Ectodermal cell (in vitro differentiated cells): ENCODE results near the gene PIKFYVE.
A peak's percentile ranks its signal among the peaks of the same experiment; 100 is the strongest.
"Not testable (repeated sequence)": the region's sequence is repeated elsewhere in the genome, so short reads cannot be mapped to it uniquely, and the experiment has no call there.

Source experiments
- H3K27ac ChIP-seq: 2 replicates; pipeline ENCODE4 v1.7.0; 2013; ENCODE audit warnings: mild to moderate bottlenecking, low read depth, low read length; ENCODE audit not compliant: insufficient read depth, poor library complexity, severe bottlenecking
- H3K27me3 ChIP-seq: 2 replicates; pipeline ENCODE4 v1.7.0; 2013; ENCODE audit warnings: mild to moderate bottlenecking, low read length; ENCODE audit not compliant: insufficient read depth, control insufficient read depth, poor library complexity, severe bottlenecking
- H3K36me3 ChIP-seq: one replicate; pipeline ENCODE4 v1.7.0; 2013; ENCODE audit warnings: low read length; ENCODE audit not compliant: control insufficient read depth, insufficient read depth
- H3K4me1 ChIP-seq: one replicate; pipeline ENCODE4 v1.7.0; 2013; ENCODE audit warnings: low read length; ENCODE audit not compliant: control insufficient read depth, insufficient read depth
- H3K4me3 ChIP-seq: 2 replicates; pipeline ENCODE4 v1.7.0; 2013; ENCODE audit warnings: low read depth, low read length, control low read depth; ENCODE audit not compliant: insufficient read depth
- H3K9me3 ChIP-seq: 2 replicates; pipeline ENCODE4 v1.7.0; 2013; ENCODE audit warnings: mild to moderate bottlenecking, low read length, moderate library complexity; ENCODE audit not compliant: control insufficient read depth
- WGBS, 2 experiments: methylation state at CpG; one replicate each; pipeline ENCODE4 v1.1.7; 2013; ENCODE audit warnings: missing lambda C conversion rate in 2 of 2; 5-methylcytosine and 5-hydroxymethylcytosine counted together

The PIKFYVE gene

GRCh38 chr2:208254118-208254870 is 11.8 kb upstream of the PIKFYVE start:
- peak overlapping the region; percentile 50 for H3K4me3 ChIP-seq
- 0% methylated on average over 36 of the region's 36 CpGs for WGBS, 2 experiments
- no peaks in the 10 kb centered on the region for H3K9me3 ChIP-seq

GRCh38 chr2:208254871-208255556 is 11.0 kb upstream of the PIKFYVE start, which contains the start of gene IDH1:
Gene IDH1 (minus strand): TSS chr2:208255071. CDS start chr2:208251551, 3,520 bp downstream.
- WGBS, 2 experiments: 0% methylated on average over 44 to 48 of the region's 48 CpGs
- H3K27me3 ChIP-seq: no peaks in the 10 kb centered on the region
- peak within 1 kb of the TSS; percentile 84 for H3K27ac ChIP-seq
- peaks cover 18% of the 10 kb centered on the region for H3K36me3 ChIP-seq
- peak within 1 kb of the TSS; percentile 50 for H3K4me3 ChIP-seq
- no peaks in the 10 kb centered on the region for H3K9me3 ChIP-seq
- H3K4me1 ChIP-seq: peaks cover 15% of the 10 kb centered on the region

More at GRCh38 chr2:208254118-208254870, 11.8 kb upstream of the PIKFYVE start:
- H3K27me3 ChIP-seq: no peaks in the 10 kb centered on the region
- peak overlapping the region; percentile 69 for H3K27ac ChIP-seq
- H3K4me1 ChIP-seq: peaks cover 15% of the 10 kb centered on the region
- H3K36me3 ChIP-seq: peaks cover 25% of the 10 kb centered on the region

- WGBS, 2 experiments: 51 to 52% methylated on average over 13 of the region's 13 CpGs
- peak overlapping the region; percentile 84 for H3K27ac ChIP-seq
- H3K4me3 ChIP-seq: peak overlapping the region; percentile 50
- H3K36me3 ChIP-seq: peaks cover 15% of the 10 kb centered on the region
- peaks cover 15% of the 10 kb centered on the region for H3K4me1 ChIP-seq
- H3K27me3 ChIP-seq: no peaks in the 10 kb centered on the region
- no peaks in the 10 kb centered on the region for H3K9me3 ChIP-seq
Measured at GRCh38 chr2:208255557-208256106, 10.4 kb upstream of the PIKFYVE start.

GRCh38 chr2:208256192-208256782 is 9.8 kb upstream of the PIKFYVE start:
- Histone ChIP-seq H3K9me3 (no peaks in the 10 kb centered on the region), H3K4me1 (peaks cover 15% of the 10 kb centered on the region), H3K27me3 (no peaks in the 10 kb centered on the region), H3K36me3 (peaks cover 11% of the 10 kb centered on the region), H3K27ac (no peak overlapping the region), H3K4me3 (no peak overlapping the region)
- 81 to 88% methylated on average over 10 of the region's 10 CpGs for WGBS, 2 experiments

GRCh38 chr2:208256849-208257813 is 8.9 kb upstream of the PIKFYVE start:
- H3K4me1 ChIP-seq: peaks cover 15% of the 10 kb centered on the region
- not testable (repeated sequence) for H3K4me3 ChIP-seq, H3K27me3 ChIP-seq, H3K9me3 ChIP-seq, H3K36me3 ChIP-seq, H3K27ac ChIP-seq
- 79 to 82% methylated on average over 12 of the region's 12 CpGs for WGBS, 2 experiments

- peak overlapping the region; percentile 76 for H3K27ac ChIP-seq
- no peaks in the 10 kb centered on the region for H3K9me3 ChIP-seq
- H3K27me3 ChIP-seq: no peaks in the 10 kb centered on the region
- H3K36me3 ChIP-seq: no peaks in the 10 kb centered on the region
- WGBS, 2 experiments: 12 to 18% methylated on average over 9 of the region's 9 CpGs
- no peaks in the 10 kb centered on the region for H3K4me1 ChIP-seq
- peak overlapping the region; percentile 88 for H3K4me3 ChIP-seq
Measured at GRCh38 chr2:208265371-208265800, 669 bp upstream of the PIKFYVE start.

GRCh38 chr2:208266553-208266893 is 468 bp downstream of the PIKFYVE start:
- H3K27me3 ChIP-seq: no peaks in the 10 kb centered on the region
- H3K27ac ChIP-seq: peak overlapping the region; percentile 88
- H3K4me1 ChIP-seq: no peaks in the 10 kb centered on the region
- H3K9me3 ChIP-seq: no peaks in the 10 kb centered on the region
- peak overlapping the region; percentile 88 for H3K4me3 ChIP-seq
- H3K36me3 ChIP-seq: no peaks in the 10 kb centered on the region
- WGBS, 2 experiments: 0 to 2% methylated on average over 11 of the region's 11 CpGs

GRCh38 chr2:208266936-208267335 is 881 bp downstream of the PIKFYVE start:
- Histone ChIP-seq H3K4me3 (peak overlapping the region; percentile 88), H3K9me3 (no peaks in the 10 kb centered on the region), H3K36me3 (no peaks in the 10 kb centered on the region), H3K27ac (peak overlapping the region; percentile 88), H3K4me1 (no peaks in the 10 kb centered on the region), H3K27me3 (no peaks in the 10 kb centered on the region)
- 6 to 12% methylated on average over 2 to 3 of the region's 3 CpGs for WGBS, 2 experiments

GRCh38 chr2:208267526-208267925 is 1.5 kb downstream of the PIKFYVE start:
- H3K9me3 ChIP-seq, H3K4me1 ChIP-seq, H3K27ac ChIP-seq, H3K36me3 ChIP-seq, H3K27me3 ChIP-seq: not testable (repeated sequence)
- H3K4me3 ChIP-seq: peak overlapping the region; percentile 88
- 28 to 34% methylated on average over 22 of the region's 22 CpGs for WGBS, 2 experiments
